ENCODE measurements around the gene STAG2.

STAG2 gene

GRCh38 chrX:123962794-123963373 is 1.4 kb downstream of the STAG2 start (continued):
- TF ChIP-seq, protein P1, sequence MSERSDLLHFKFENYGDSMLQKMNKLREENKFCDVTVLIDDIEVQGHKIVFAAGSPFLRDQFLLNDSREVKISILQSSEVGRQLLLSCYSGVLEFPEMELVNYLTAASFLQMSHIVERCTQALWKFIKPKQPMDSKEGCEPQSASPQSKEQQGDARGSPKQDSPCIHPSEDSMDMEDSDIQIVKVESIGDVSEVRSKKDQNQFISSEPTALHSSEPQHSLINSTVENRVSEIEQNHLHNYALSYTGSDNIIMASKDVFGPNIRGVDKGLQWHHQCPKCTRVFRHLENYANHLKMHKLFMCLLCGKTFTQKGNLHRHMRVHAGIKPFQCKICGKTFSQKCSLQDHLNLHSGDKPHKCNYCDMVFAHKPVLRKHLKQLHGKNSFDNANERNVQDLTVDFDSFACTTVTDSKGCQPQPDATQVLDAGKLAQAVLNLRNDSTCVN (tag by site-specific recombination; optimal IDR thresholded peaks at IDR 0.05), result no peak
- peak; percentile 65 for TF ChIP-seq ZNF335 (tag by site-specific recombination; conservative IDR thresholded peaks at IDR 0.05)
- TF ChIP-seq KLF9 (tag by site-specific recombination; IDR thresholded peaks at IDR 0.05; ENCODE audit: low read depth), result 0 out of 2 replicates have a peak, but pooled peaks have one; percentile 37
- TF ChIP-seq BCL6B (tag by site-specific recombination; IDR thresholded peaks at IDR 0.05), result no peak
- TF ChIP-seq ZNF169 (tag by site-specific recombination; IDR thresholded peaks at IDR 0.05), result no peak
- no peak for TF ChIP-seq ZNF26 (tag by site-specific recombination; IDR thresholded peaks at IDR 0.05)
- no peak for TF ChIP-seq ZBTB48 (tag by site-specific recombination; IDR thresholded peaks at IDR 0.05)
- peak; percentile 48; the same call in 1 of the 2 replicates for TF ChIP-seq OSR2 (tag by site-specific recombination; IDR thresholded peaks at IDR 0.05)
- peak; percentile 45; the same call in 1 of the 2 replicates for TF ChIP-seq ZNF2 (tag by site-specific recombination; IDR thresholded peaks at IDR 0.05)
- no peak; the same call in 1 of the 2 replicates for TF ChIP-seq TCF7L2 (IDR thresholded peaks at IDR 0.05; ENCODE audit: borderline replicate concordance, low read depth, low read length)
- TF ChIP-seq ZNF664 (tag by site-specific recombination; IDR thresholded peaks at IDR 0.05), result no peak
- 0 out of 2 replicates have a peak, but pooled peaks have one; percentile 51 for TF ChIP-seq PRDM4 (tag by site-specific recombination; IDR thresholded peaks at IDR 0.05)
- peak; percentile 46; the same call in 1 of the 2 replicates for TF ChIP-seq ZNF501 (tag by site-specific recombination; IDR thresholded peaks at IDR 0.05)
- TF ChIP-seq ZNF776 (tag by site-specific recombination; IDR thresholded peaks at IDR 0.05; ENCODE audit: borderline replicate concordance), result no peak
- no peak for TF ChIP-seq SCRT1 (tag by site-specific recombination; IDR thresholded peaks at IDR 0.05; ENCODE audit: borderline replicate concordance)
- no peak for TF ChIP-seq ZNF48 (tag by site-specific recombination; IDR thresholded peaks at IDR 0.05)
- TF ChIP-seq SP3 (tag by site-specific recombination; IDR thresholded peaks at IDR 0.05), result peak; percentile 26
- peak; percentile 31; the same call in 1 of the 2 replicates for TF ChIP-seq ZNF561 (tag by site-specific recombination; IDR thresholded peaks at IDR 0.05; ENCODE audit: borderline replicate concordance)
- no peak for TF ChIP-seq BCL11A (tag by site-specific recombination; IDR thresholded peaks at IDR 0.05; ENCODE audit: low read depth)
- no peak for TF ChIP-seq ZNF24 (tag by site-specific recombination; IDR thresholded peaks at IDR 0.05)
- no peak for TF ChIP-seq ZNF529 (tag by site-specific recombination; IDR thresholded peaks at IDR 0.05; ENCODE audit: insufficient replicate concordance)
- no peak for TF ChIP-seq GLI2 (tag by site-specific recombination; IDR thresholded peaks at IDR 0.05; ENCODE audit: borderline replicate concordance, low read depth)
- TF ChIP-seq, protein P2, sequence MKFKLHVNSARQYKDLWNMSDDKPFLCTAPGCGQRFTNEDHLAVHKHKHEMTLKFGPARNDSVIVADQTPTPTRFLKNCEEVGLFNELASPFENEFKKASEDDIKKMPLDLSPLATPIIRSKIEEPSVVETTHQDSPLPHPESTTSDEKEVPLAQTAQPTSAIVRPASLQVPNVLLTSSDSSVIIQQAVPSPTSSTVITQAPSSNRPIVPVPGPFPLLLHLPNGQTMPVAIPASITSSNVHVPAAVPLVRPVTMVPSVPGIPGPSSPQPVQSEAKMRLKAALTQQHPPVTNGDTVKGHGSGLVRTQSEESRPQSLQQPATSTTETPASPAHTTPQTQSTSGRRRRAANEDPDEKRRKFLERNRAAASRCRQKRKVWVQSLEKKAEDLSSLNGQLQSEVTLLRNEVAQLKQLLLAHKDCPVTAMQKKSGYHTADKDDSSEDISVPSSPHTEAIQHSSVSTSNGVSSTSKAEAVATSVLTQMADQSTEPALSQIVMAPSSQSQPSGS (tag by site-specific recombination; IDR thresholded peaks at IDR 0.05; ENCODE audit: low read depth), result peak; percentile 44; the same call in 1 of the 2 replicates
- TF ChIP-seq ZSCAN23 (tag by site-specific recombination; IDR thresholded peaks at IDR 0.05), result no peak
- TF ChIP-seq, protein P3, sequence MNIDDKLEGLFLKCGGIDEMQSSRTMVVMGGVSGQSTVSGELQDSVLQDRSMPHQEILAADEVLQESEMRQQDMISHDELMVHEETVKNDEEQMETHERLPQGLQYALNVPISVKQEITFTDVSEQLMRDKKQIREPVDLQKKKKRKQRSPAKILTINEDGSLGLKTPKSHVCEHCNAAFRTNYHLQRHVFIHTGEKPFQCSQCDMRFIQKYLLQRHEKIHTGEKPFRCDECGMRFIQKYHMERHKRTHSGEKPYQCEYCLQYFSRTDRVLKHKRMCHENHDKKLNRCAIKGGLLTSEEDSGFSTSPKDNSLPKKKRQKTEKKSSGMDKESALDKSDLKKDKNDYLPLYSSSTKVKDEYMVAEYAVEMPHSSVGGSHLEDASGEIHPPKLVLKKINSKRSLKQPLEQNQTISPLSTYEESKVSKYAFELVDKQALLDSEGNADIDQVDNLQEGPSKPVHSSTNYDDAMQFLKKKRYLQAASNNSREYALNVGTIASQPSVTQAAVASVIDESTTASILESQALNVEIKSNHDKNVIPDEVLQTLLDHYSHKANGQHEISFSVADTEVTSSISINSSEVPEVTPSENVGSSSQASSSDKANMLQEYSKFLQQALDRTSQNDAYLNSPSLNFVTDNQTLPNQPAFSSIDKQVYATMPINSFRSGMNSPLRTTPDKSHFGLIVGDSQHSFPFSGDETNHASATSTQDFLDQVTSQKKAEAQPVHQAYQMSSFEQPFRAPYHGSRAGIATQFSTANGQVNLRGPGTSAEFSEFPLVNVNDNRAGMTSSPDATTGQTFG (tag by site-specific recombination; IDR thresholded peaks at IDR 0.05; ENCODE audit: borderline replicate concordance), result no peak
- TF ChIP-seq ZNF488 (tag by site-specific recombination; IDR thresholded peaks at IDR 0.05), result no peak
- TF ChIP-seq ZNF366 (tag by site-specific recombination; conservative IDR thresholded peaks at IDR 0.05), result peak; percentile 95
- TF ChIP-seq REPIN1 (tag by site-specific recombination; IDR thresholded peaks at IDR 0.05; ENCODE audit: low read depth), result no peak

Measured in HEK293 (cell line).